DMS 273 (cell line): Measurements from ENCODE around the gene S100A16.
"Not testable (repeated sequence)": the region's sequence is repeated elsewhere in the genome, so short reads cannot be mapped to it uniquely, and the experiment has no call there.

Source experiments
- DNase-seq: peaks from one replicate; lab custom pipeline; 2025; ENCODE audit not compliant: unreplicated experiment; lab: John Stamatoyannopoulos, UW

S100A16 gene

GRCh38 chr1:153612755-153613331 lies at the start of gene S100A16:
Gene S100A16 (minus strand): TSS chr1:153613137. CDS start chr1:153608151, 4,986 bp downstream.
- DNase-seq: peak; percentile 43

GRCh38 chr1:153662269-153662668 lies 49.3 kb upstream of the S100A16 start:
- no peak for DNase-seq

- peak; percentile 54 for DNase-seq
Measured at GRCh38 chr1:153661111-153661708, 48.3 kb upstream of the S100A16 start.

- no peak for DNase-seq
Measured at GRCh38 chr1:153659656-153660055, 46.7 kb upstream of the S100A16 start.

GRCh38 chr1:153659175-153659534 lies 46.2 kb upstream of the S100A16 start:
- no peak for DNase-seq

- peak; percentile 96 for DNase-seq
Measured at GRCh38 chr1:153658400-153659174, 45.6 kb upstream of the S100A16 start, which contains the start of gene SNAPIN. Gene SNAPIN (plus strand): TSS chr1:153658703. CDS start chr1:153658744, 41 bp downstream.

- no peak for DNase-seq
Measured at GRCh38 chr1:153655333-153655732, 42.4 kb upstream of the S100A16 start.

GRCh38 chr1:153652805-153653500 lies 40.0 kb upstream of the S100A16 start:
- no peak for DNase-seq

- peak; percentile 60 for DNase-seq
Measured at GRCh38 chr1:153651771-153652170, 38.8 kb upstream of the S100A16 start.

GRCh38 chr1:153649863-153650235 lies 36.9 kb upstream of the S100A16 start:
- peak; percentile 58 for DNase-seq

GRCh38 chr1:153649137-153649862 lies 36.4 kb upstream of the S100A16 start:
- no peak for DNase-seq

GRCh38 chr1:153648000-153648643 lies 35.2 kb upstream of the S100A16 start:
- DNase-seq: no peak

- DNase-seq: no peak
Measured at GRCh38 chr1:153647346-153647714, 34.4 kb upstream of the S100A16 start.

- no peak for DNase-seq
Measured at GRCh38 chr1:153646672-153647345, 33.9 kb upstream of the S100A16 start.

GRCh38 chr1:153643816-153644215 lies 30.9 kb upstream of the S100A16 start:
- DNase-seq: no peak

GRCh38 chr1:153643100-153643499 lies 30.2 kb upstream of the S100A16 start:
- no peak for DNase-seq

GRCh38 chr1:153642161-153642560 lies 29.2 kb upstream of the S100A16 start:
- no peak for DNase-seq

GRCh38 chr1:153640861-153641260 lies 27.9 kb upstream of the S100A16 start:
- DNase-seq: no peak

- not testable (repeated sequence) for DNase-seq
Measured at GRCh38 chr1:153640213-153640612, 27.3 kb upstream of the S100A16 start.

GRCh38 chr1:153639280-153639679 lies 26.3 kb upstream of the S100A16 start:
- no peak for DNase-seq
